GM10266 (cell line): ENCODE data around the gene OGFOD2.

Source experiments
- DNase-seq: peaks from one replicate; pipeline ENCODE4 v3.0.0; 2012; ENCODE audit errors: extremely low spot score
- CTCF ChIP-seq: IDR thresholded peaks from 2 replicates; pipeline ENCODE4 v1.5.1; 2012; ENCODE audit warnings: mild to moderate bottlenecking, low read depth; ENCODE audit not compliant: control insufficient read depth, insufficient read depth; ENCODE audit errors: missing control alignments

Gene OGFOD2

GRCh38 chr12:122968104-122968503 is 6.9 kb upstream of the OGFOD2 start:
- DNase-seq, result no peak
- TF ChIP-seq CTCF, result no peak

GRCh38 chr12:122969676-122970075 is 5.4 kb upstream of the OGFOD2 start:
- no peak for DNase-seq
- no peak for TF ChIP-seq CTCF

- DNase-seq, result peak; percentile 93
- TF ChIP-seq CTCF, result no peak
Observed at GRCh38 chr12:122974274-122974891, 661 bp upstream of the OGFOD2 start.

- no peak for TF ChIP-seq CTCF
- no peak for DNase-seq
Observed at GRCh38 chr12:122975790-122976647, 975 bp downstream of the OGFOD2 start.

GRCh38 chr12:122976648-122976975 is 1.6 kb downstream of the OGFOD2 start:
- no peak for TF ChIP-seq CTCF
- DNase-seq, result no peak

- no peak for TF ChIP-seq CTCF
- no peak for DNase-seq
Observed at GRCh38 chr12:122977153-122977552, 2.1 kb downstream of the OGFOD2 start.

GRCh38 chr12:122977655-122978392 is 2.8 kb downstream of the OGFOD2 start:
- DNase-seq, result no peak
- no peak for TF ChIP-seq CTCF
